A549 (cell line): ENCODE data around the gene MAP2K1. TPM values are rescaled to one million over a fixed set of nuclear protein-coding genes. Genes with fewer than 3 reads are reported as not detected.
A peak's percentile ranks its signal among the peaks of the same experiment; 100 is the strongest.

Experiments used
- ATAC-seq, 2 experiments: fragments of 200-7000 bp in 1 of 2; fragments of >200 bp in 1 of 2; cut with Nextera tagmentation in 1 of 2; cut with Tn5 transposase in 1 of 2; 3 replicates each; pipeline versions ENCODE4 v1.8.0 to v1.9.1; 2018 to 2020; ENCODE audit warnings: mild to moderate bottlenecking in 1 of 2, moderate library complexity in 1 of 2
- CTCF ChIA-PET: fragments of 300-600 bp; sonication (Branson Sonifier 250); formaldehyde crosslinking; extraction: SDS; loops from one replicate; lab custom pipeline; 2021; ENCODE audit warnings: antibody characterized with exemption, inconsistent platforms; lab: Yijun Ruan, JAX
- POLR2A ChIA-PET: fragments of 350-600 bp; formaldehyde crosslinking; extraction: SDS; loops from one replicate; lab custom pipeline; 2021; ENCODE audit warnings: antibody characterized with exemption, inconsistent platforms; lab: Yijun Ruan, JAX
- DNase-seq, 2 experiments: peaks; one replicate each; pipeline versions ENCODE4 v3.0.0 to v3.0.0-alpha.2; 2011 to 2016; ENCODE audit warnings: low read depth in 1 of 2, low spot score in 1 of 2
- FAIRE-seq: peaks from 2 replicates; lab custom pipeline; 2011; peaks lifted over from hg19 to GRCh38; lab: Jason Lieb, UNC
- H3K27ac ChIP-seq, 2 experiments: fragments of >200 bp; sonication (Bioruptor Twin); formaldehyde crosslinking; 3 replicates each; pipeline ENCODE4 v1.5.1; 2016 to 2017
- H3K4me1 ChIP-seq: fragments of >200 bp; sonication (Bioruptor Twin); formaldehyde crosslinking; 3 replicates; pipeline ENCODE4 v1.6.1; 2016
- H3K4me2 ChIP-seq: fragments of >200 bp; sonication (Bioruptor Twin); formaldehyde crosslinking; 3 replicates; pipeline ENCODE4 v1.6.1; 2016
- H3K4me3 ChIP-seq: fragments of >200 bp; sonication (Bioruptor Twin); formaldehyde crosslinking; 3 replicates; pipeline ENCODE4 v1.5.1; 2016
- H3K9me3 ChIP-seq: fragments of >200 bp; sonication (Bioruptor Twin); formaldehyde crosslinking; 3 replicates; pipeline ENCODE4 v1.6.1; 2016
- BHLHE40 ChIP-seq: IDR thresholded peaks from 2 replicates; pipeline ENCODE4 v1.6.1; 2012; ENCODE audit warnings: low read depth, low read length, inconsistent platforms
- CBX2 ChIP-seq: fragments of 200-600 bp; sonication (generic); IDR thresholded peaks from 2 replicates; pipeline ENCODE4 v1.6.1; 2016; ENCODE audit warnings: low read depth, mild to moderate bottlenecking, borderline replicate concordance
- CBX8 ChIP-seq: fragments of 200-600 bp; sonication (generic); IDR thresholded peaks from 2 replicates; pipeline ENCODE4 v1.6.1; 2016
- CEBPB ChIP-seq, 2 experiments: fragments of >200 bp in 1 of 2; sonication (Bioruptor Twin) in 1 of 2; formaldehyde crosslinking in 1 of 2; IDR thresholded peaks; 2 replicates each; pipeline ENCODE4 v1.6.1; 2012 to 2016
- CHD2 ChIP-seq: fragments of 150-350 bp; IDR thresholded peaks from 2 replicates; pipeline ENCODE4 v1.6.1; 2014; ENCODE audit warnings: low read length; ENCODE audit not compliant: partially characterized antibody
- CHD4 ChIP-seq: fragments of 200-600 bp; sonication (generic); IDR thresholded peaks from 2 replicates; pipeline ENCODE4 v1.6.1; 2016; ENCODE audit warnings: antibody characterized with exemption, mild to moderate bottlenecking, borderline replicate concordance
- ELK1 ChIP-seq: fragments of 150-350 bp; IDR thresholded peaks from 2 replicates; pipeline ENCODE4 v1.6.1; 2014; ENCODE audit warnings: low read depth, mild to moderate bottlenecking, low read length
- ESRRA ChIP-seq: fragments of 150-350 bp; IDR thresholded peaks from 2 replicates; pipeline ENCODE4 v1.6.1; 2014; ENCODE audit warnings: mild to moderate bottlenecking, low read length, borderline replicate concordance
- GATA3 ChIP-seq: IDR thresholded peaks from 2 replicates; pipeline ENCODE4 v1.6.1; 2012; ENCODE audit warnings: borderline replicate concordance
- HMGXB4 ChIP-seq: fragments of 250-450 bp; sonication (Bioruptor Pico); IDR thresholded peaks from 2 replicates; pipeline ENCODE4 v1.5.0; 2021; ENCODE audit warnings: mild to moderate bottlenecking, moderate library complexity, borderline replicate concordance
- HOXA7 ChIP-seq: fragments of 250-450 bp; sonication (Bioruptor Pico); IDR thresholded peaks from 2 replicates; pipeline ENCODE4 v1.5.0; 2020; ENCODE audit warnings: mild to moderate bottlenecking, moderate library complexity
- HOXB5 ChIP-seq: fragments of 250-450 bp; sonication (Bioruptor Pico); IDR thresholded peaks from 2 replicates; pipeline ENCODE4 v1.5.0; 2020; ENCODE audit warnings: mild to moderate bottlenecking, moderate library complexity
- JUN ChIP-seq, 2 experiments: fragments of >200 bp; sonication (Bioruptor Twin); formaldehyde crosslinking; IDR thresholded peaks; 2 replicates in 1 of 2; 3 replicates in 1 of 2; pipeline ENCODE4 v1.6.1; 2016 to 2017
- JUNB ChIP-seq: fragments of >200 bp; sonication (Bioruptor Twin); formaldehyde crosslinking; IDR thresholded peaks from 2 replicates; pipeline ENCODE4 v1.6.1; 2016
- MAX ChIP-seq: IDR thresholded peaks from 2 replicates; pipeline ENCODE4 v1.6.1; 2012
- MYC ChIP-seq: IDR thresholded peaks from 2 replicates; pipeline ENCODE4 v1.6.1; 2012; ENCODE audit warnings: mild to moderate bottlenecking, inconsistent platforms, low read length, improper control_type of control experiment, borderline replicate concordance
- NPAS2 ChIP-seq: fragments of 250-450 bp; sonication (Bioruptor Pico); IDR thresholded peaks from 2 replicates; pipeline ENCODE4 v1.8.0; 2022; ENCODE audit warnings: mild to moderate bottlenecking, moderate library complexity, borderline replicate concordance
- NR3C1 ChIP-seq: fragments of >200 bp; sonication (Bioruptor Twin); formaldehyde crosslinking; IDR thresholded peaks from 3 replicates; pipeline ENCODE4 v1.6.1; 2017
- PHF8 ChIP-seq: fragments of 200-600 bp; sonication (generic); IDR thresholded peaks from 2 replicates; pipeline ENCODE4 v1.6.1; 2016; ENCODE audit warnings: low read depth, mild to moderate bottlenecking, antibody characterized with exemption, moderate library complexity, borderline replicate concordance
- RAD21 ChIP-seq, 2 experiments: fragments of >200 bp in 1 of 2; sonication (Bioruptor Twin) in 1 of 2; formaldehyde crosslinking in 1 of 2; IDR thresholded peaks in 1 of 2; conservative IDR thresholded peaks in 1 of 2; 2 replicates in 1 of 2; 3 replicates in 1 of 2; pipeline ENCODE4 v1.6.1; 2012 to 2018; ENCODE audit warnings: inconsistent platforms in 1 of 2
- RARB ChIP-seq: fragments of 250-450 bp; sonication (Bioruptor Pico); IDR thresholded peaks from 2 replicates; pipeline ENCODE4 v1.8.0; 2021; ENCODE audit warnings: mild to moderate bottlenecking, moderate library complexity
- REST ChIP-seq: fragments of 200-600 bp; sonication (generic); IDR thresholded peaks from 2 replicates; pipeline ENCODE4 v1.6.1; 2016; ENCODE audit warnings: antibody characterized with exemption, mild to moderate bottlenecking, moderate library complexity
- RFX5 ChIP-seq: fragments of 450-650 bp; IDR thresholded peaks from 2 replicates; pipeline ENCODE4 v1.7.1; 2014; ENCODE audit warnings: antibody characterized with exemption, mild to moderate bottlenecking, moderate library complexity
- SREBF2 ChIP-seq: fragments of 450-650 bp; IDR thresholded peaks from 2 replicates; pipeline ENCODE4 v1.6.1; 2014; ENCODE audit warnings: mild to moderate bottlenecking, moderate library complexity
- ZC3H11A ChIP-seq: fragments of 450-650 bp; IDR thresholded peaks from 2 replicates; pipeline ENCODE4 v1.6.1; 2014; ENCODE audit warnings: antibody characterized with exemption, mild to moderate bottlenecking
- WGBS: methylation state at CpG from one replicate; pipeline ENCODE4 v1.1.6; 2017; ENCODE audit errors: missing lambda C conversion rate; 5-methylcytosine and 5-hydroxymethylcytosine counted together
- polyA plus RNA-seq, 4 experiments: library from polyadenylated mRNA; depleted of rRNA in 3 of 4; stranded (reverse); fragments of >200 nt; fragmentation: RNase III in 1 of 4; extraction: RNeasy Plus Mini Kit Qiagen cat#74134 plus additional on column Dnase treatment in 1 of 4; gene quantifications; 2 replicates in 3 of 4; 3 replicates in 1 of 4; pipeline ENCODE4 v1.2.3, GENCODE V29; 2011 to 2017

MAP2K1 gene
- polyA plus RNA-seq, 2 of the 4 experiments (the other 2 are of a cell fraction): 30.3 to 41.9 TPM

- no peak overlapping the region for H3K27ac ChIP-seq
- ChIA-PET CTCF (interaction anchor here (1.5 to 2.9 kb wide), 2 partner anchors 13 to 23 kb away, joined by 3 to 16 read pairs; partner anchors contain the start of gene MAP2K1), POLR2A (no interaction called here)
- peaks cover 20% of the 10 kb centered on the region for H3K4me1 ChIP-seq
- H3K4me3 ChIP-seq: no peak overlapping the region
- no peak for ATAC-seq
- H3K4me2 ChIP-seq: peak overlapping the region; percentile 5; the same call in 1 of the 3 replicates
- WGBS: 74% methylated on average over 3 of the region's 3 CpGs
- DNase-seq: no peak
- FAIRE-seq: no peak
- TF ChIP-seq NPAS2 (CRISPR knock-in tag) (no peak), REST (no peak), JUNB (no peak), HOXB5 (CRISPR knock-in tag) (no peak)
- TF ChIP-seq, all 56 proteins: peak for 0
- H3K9me3 ChIP-seq: no peaks in the 10 kb centered on the region
Observed at GRCh38 chr15:66400351-66400774, 13.7 kb downstream of the MAP2K1 start.

GRCh38 chr15:66401130-66402021, 14.7 kb downstream of the MAP2K1 start:
- 79% methylated on average over 8 of the region's 8 CpGs for WGBS
- Histone ChIP-seq H3K4me1 (peaks cover 20% of the 10 kb centered on the region), H3K4me2 (peak overlapping the region; percentile 33; the same call in 2 of the 3 replicates), H3K27ac (no peak overlapping the region), H3K9me3 (no peaks in the 10 kb centered on the region), H3K4me3 (no peak overlapping the region)
- ATAC-seq: peak; percentile 56 to 70; a peak in 4 of 6 replicates
- TF ChIP-seq CEBPB (IDR thresholded peaks at IDR 0.05) (no peak), ZC3H11A (no peak), RFX5 (no peak), PHF8 (no peak), MAX (no peak), ESRRA (no peak)
- POLR2A ChIA-PET: no interaction called here
- peak in 1 of 2 experiments; percentile 45 for DNase-seq
- CTCF ChIA-PET: interaction anchor here (1.5 to 2.9 kb wide), 2 partner anchors 14 to 22 kb away, joined by 3 to 16 read pairs; partner anchors contain the start of gene MAP2K1
- FAIRE-seq: no peak

GRCh38 chr15:66402761-66403284, 16.1 kb downstream of the MAP2K1 start:
- POLR2A ChIA-PET: interaction anchor here (0.9 kb wide), 1 partner anchor 46 kb away, joined by 3 read pairs; the partner anchor contains the start of gene TIPIN
- Histone ChIP-seq H3K9me3 (no peaks in the 10 kb centered on the region), H3K4me1 (peaks cover 20% of the 10 kb centered on the region), H3K4me3 (no peak overlapping the region), H3K4me2 (no peak overlapping the region), H3K27ac (no peak overlapping the region)
- CTCF ChIA-PET: interaction anchor here (1.0 to 3.2 kb wide), 5 partner anchors 11 to 95 kb away, joined by 3 to 20 read pairs (median 12); partner anchors contain the start of gene SNAPC5
- ATAC-seq: no peak
- WGBS: 83% methylated on average over 3 of the region's 3 CpGs
- no peak for TF ChIP-seq JUN (IDR thresholded peaks at IDR 0.05)
- no peak for TF ChIP-seq CBX2
- no peak for TF ChIP-seq CHD2
- TF ChIP-seq NR3C1: no peak
- no peak for TF ChIP-seq CHD4
- TF ChIP-seq HOXA7 (CRISPR knock-in tag): no peak
- no peak for TF ChIP-seq BHLHE40
- TF ChIP-seq HMGXB4 (CRISPR knock-in tag): no peak
- no peak for TF ChIP-seq ELK1
- TF ChIP-seq RAD21 (conservative IDR thresholded peaks at IDR 0.05 in 1 of 2, IDR thresholded peaks at IDR 0.05 in 1 of 2): no peak
- TF ChIP-seq GATA3: no peak
- no peak for TF ChIP-seq PHF8
- no peak for TF ChIP-seq RARB
- TF ChIP-seq RFX5: no peak
- TF ChIP-seq SREBF2: no peak
- no peak for TF ChIP-seq CBX8
- no peak for TF ChIP-seq MYC
- no peak for TF ChIP-seq JUNB
- TF ChIP-seq, all 56 proteins: peak for 0
- FAIRE-seq (no peak), DNase-seq (no peak)
